HG02885 (cell line): ENCODE measurements around the gene LRRC56.
"Not testable (repeated sequence)": the region's sequence is repeated elsewhere in the genome, so short reads cannot be mapped to it uniquely, and the experiment has no call there.

Experiments used
- ATAC-seq: cut with Tn5 transposase; IDR thresholded peaks from one replicate; pipeline ENCODE4 v1.9.1; 2021; ENCODE audit warnings: mild to moderate bottlenecking; ENCODE audit not compliant: unreplicated experiment, poor library complexity

LRRC56 gene

DNA sequence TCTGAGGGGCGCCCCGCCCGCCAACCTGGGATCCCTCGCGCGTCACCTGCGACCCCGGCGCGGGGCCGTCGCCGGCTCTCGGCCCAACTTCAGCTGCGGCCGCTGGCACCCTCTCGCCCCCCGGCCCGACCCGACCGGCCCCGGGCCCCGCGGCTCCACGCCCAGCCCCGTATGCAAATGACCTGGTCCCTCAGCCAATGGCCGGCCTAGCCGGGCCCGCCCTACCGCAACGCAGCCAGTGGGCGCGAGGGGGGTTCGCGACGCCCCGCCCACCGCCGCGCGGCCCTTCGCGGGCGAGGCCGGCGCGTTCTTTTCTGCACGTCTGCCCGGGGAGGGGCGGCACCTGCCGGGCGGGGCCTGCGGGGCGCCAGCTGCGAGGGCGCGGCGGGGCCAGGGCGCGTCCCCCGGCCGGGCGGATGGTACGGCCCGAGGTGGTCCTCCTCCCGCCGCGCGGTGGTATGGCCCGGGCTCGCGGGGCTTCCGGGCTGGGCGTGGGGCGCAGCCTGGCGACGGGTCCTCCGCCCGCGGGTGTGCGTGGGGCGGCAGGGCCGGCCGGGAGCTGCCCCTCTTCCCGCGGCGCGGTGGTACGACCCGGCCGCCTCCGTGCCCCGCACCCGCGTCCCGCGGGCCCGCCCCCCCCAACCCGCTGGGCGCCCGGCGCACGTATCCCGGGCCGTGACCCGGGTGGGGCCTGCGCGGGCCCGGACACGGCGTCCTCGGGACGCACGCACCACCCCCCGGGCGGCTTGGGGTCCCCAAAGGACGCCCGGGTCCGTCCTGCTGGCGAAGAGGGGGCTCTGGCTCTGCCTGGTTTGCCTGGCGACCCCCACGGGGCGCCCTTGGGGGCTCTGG lies 31.2 kb downstream of the LRRC56 start:
- ATAC-seq: peak; percentile 88

DNA sequence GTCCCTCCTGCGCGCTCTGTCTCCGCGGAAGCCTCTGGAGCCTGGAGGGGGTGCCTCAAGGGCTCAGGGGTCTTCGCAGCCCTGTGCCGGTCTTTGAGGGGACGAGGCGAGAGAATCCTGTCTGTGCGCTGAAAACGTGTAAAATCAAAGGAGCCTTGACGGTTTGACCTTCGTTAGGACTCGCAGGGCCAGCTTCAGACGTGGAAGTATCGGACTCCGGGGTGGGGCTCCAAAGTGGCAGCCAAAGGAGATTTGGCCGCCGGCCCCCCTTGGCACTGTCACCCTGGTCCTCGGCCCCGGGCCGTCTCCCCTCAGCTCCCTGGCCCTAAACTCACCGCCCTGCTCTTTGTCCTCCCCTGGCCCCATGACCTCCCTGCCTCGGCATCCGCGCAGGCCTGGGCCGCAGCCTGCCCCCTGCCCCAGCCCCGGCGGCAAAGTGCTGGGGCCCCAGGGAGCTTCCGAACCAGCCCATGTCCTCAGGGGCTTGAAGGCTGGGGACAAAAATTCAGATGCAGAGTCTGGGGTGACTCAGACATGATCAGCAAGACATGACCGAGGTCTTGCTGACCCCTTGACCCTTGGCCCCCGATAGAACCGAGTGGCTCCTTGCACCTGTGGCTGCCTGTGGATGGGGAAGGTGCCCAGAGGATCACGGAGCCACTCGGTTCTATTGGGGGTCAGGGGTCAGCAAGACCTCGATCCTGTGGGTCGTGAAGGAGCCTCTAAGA lies 32.0 kb downstream of the LRRC56 start:
- ATAC-seq: no peak

DNA sequence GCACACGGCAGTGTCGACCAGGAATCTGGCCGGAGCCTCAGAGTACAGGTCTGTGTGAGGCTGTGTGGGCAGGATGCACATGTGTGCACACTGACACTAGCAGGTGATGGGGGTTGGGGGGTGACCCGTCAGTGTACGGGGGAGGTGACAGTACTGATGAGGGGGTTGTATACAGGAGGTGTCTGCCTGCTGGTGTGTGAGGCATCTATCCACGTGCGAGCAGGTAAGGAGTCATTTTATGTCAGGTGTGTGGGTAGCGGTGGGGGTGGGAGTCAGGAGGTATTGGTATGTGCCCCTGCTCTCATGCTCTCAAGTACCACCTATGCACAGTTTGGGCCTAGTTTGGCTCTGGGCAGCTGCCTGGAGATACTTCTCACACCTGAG lies 34.5 kb downstream of the LRRC56 start:
- ATAC-seq: no peak

- no peak for ATAC-seq
Observed at GRCh38 chr11:573146-573759, 35.9 kb downstream of the LRRC56 start.

DNA sequence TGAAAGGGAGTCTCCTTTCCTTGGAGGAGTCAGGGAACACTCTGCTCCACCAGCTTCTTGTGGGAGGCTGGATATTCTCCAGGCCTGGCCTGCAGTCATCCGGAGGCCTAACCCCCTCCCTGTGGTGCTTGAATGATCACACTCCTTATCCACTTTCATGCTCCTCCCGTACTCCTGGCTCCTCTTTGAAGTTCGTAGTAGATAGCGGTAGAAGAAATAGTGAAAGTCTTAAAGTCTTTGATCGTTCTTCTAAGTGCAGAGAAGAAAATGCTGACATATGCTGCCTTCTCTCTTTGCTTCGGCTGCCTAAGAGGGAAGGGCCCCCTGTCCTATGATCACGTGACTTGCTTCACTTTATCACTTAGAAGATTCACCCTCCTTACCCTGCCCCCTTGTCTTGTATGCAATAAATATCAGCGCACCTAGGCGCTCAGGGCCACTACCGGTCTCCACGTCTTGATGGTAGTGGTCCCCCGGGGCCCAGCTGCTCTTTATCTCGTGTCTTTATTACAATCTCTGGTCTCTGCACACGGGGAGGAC lies 36.8 kb downstream of the LRRC56 start:
- not testable (repeated sequence) for ATAC-seq

GRCh38 chr11:574632-575312 lies 37.4 kb downstream of the LRRC56 start:
- no peak for ATAC-seq

- peak; percentile 45 for ATAC-seq
Observed at GRCh38 chr11:575313-575995, 38.1 kb downstream of the LRRC56 start.

GRCh38 chr11:575996-576768 lies 38.9 kb downstream of the LRRC56 start, which contains the start of gene PHRF1:
Gene PHRF1 (plus strand): TSS chr11:576470. CDS start chr11:581513, 5,043 bp downstream.
- peak; percentile 83 for ATAC-seq

GRCh38 chr11:576811-577610 lies 39.7 kb downstream of the LRRC56 start:
- ATAC-seq: no peak

DNA sequence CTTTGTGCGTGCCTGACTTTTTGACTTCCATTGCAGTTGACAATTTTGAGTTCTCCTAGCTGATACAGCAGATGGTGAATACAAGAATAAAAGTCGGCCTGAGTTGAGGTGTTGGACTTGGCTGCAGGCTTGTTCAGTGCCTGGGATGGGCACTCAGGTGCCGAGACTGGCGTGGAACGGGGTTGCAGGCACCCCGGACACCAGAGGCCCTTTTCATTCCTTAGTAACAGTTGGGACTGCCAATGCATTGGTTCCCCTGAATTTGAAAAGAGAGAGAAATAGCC lies 40.2 kb downstream of the LRRC56 start:
- ATAC-seq: no peak

DNA sequence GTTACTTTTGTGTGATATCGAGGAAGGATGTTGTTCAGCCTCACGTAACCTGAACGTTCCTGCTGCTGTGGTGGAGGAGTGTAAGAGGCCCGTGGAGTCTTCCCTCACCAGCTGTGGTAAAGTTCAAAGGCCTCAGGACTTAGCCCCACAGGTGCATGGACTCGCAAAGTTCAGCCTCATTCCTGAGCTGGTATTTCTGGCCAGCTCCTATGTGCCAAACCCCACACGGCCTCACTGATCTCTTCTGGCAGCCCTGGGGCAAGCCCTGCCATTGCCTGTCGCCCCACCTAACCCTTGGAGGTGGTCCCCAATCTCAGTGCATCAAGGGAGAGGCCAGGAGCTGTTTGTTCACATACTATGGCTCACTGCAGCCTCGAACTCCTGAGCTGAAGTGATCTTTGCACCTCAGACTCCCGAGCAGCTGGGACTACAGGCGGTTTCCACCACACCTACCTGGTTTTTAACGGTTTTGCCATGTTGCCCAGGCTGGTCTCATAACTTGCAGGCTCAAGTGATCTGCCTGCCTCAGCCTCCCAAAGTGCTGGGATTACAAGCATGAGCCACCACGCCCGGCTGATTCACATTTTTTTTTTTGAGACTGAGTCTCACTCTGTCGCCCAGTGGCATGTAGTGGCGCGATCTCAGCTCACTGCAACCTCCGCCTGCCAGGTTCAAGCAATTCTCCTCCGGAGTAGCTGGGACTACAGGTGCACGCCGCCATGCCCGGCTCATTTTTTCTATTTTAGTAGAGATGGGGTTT lies 41.1 kb downstream of the LRRC56 start:
- no peak for ATAC-seq

GRCh38 chr11:579830-580601 lies 42.7 kb downstream of the LRRC56 start:
- ATAC-seq: no peak

GRCh38 chr11:581342-581741 lies 44.0 kb downstream of the LRRC56 start:
- no peak for ATAC-seq

GRCh38 chr11:581752-582151 lies 44.4 kb downstream of the LRRC56 start:
- ATAC-seq: no peak

- no peak for ATAC-seq
Observed at GRCh38 chr11:584287-584686, 47.0 kb downstream of the LRRC56 start.

GRCh38 chr11:586376-587316 lies 49.3 kb downstream of the LRRC56 start:
- ATAC-seq: no peak
